WTC11 (cell line): Measurements from ENCODE around the gene BLOC1S5.

ENCODE experiments used
- SP1 ChIP-seq: sonication (generic); formaldehyde crosslinking; conservative IDR thresholded peaks from 2 replicates; pipeline ENCODE4 v1.8.1; 2022; ENCODE audit warnings: missing genetic modification reagents
- TEAD4 ChIP-seq: sonication (generic); formaldehyde crosslinking; IDR thresholded peaks from 2 replicates; pipeline ENCODE4 v1.8.0; 2022; ENCODE audit warnings: mild to moderate bottlenecking, missing genetic modification reagents
- ZNF423 ChIP-seq: fragments of 250-450 bp; sonication (Bioruptor Pico); IDR thresholded peaks from 2 replicates; pipeline ENCODE4 v2.1.2; 2022; ENCODE audit warnings: mild to moderate bottlenecking, moderate library complexity
- TF ChIP-seq, protein P1 (sequence below): fragments of 200-600 bp; IDR thresholded peaks from 2 replicates; pipeline ENCODE4 v1.8.0; 2022; ENCODE audit warnings: antibody characterized with exemption

DNA sequence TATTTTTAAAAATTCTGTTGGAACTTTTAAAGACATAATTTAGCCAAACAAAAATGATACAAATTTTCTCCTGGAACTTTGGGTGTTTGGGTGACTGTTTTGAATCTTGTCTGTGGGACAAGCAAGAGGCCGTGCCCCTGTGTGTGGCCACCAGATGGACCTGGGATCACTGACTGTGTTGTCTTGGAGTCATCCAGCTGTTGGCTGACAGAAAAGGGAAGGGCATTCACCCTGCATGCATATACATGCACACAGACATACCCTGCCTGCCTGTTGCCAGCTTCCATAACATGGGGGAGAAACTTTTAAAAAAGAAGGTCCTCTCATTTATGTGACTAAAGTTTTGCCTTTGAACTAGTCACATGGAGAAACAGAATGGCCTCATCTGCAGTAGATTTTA, 72.7 kb downstream of the BLOC1S5 start:
- TF ChIP-seq, protein P1, sequence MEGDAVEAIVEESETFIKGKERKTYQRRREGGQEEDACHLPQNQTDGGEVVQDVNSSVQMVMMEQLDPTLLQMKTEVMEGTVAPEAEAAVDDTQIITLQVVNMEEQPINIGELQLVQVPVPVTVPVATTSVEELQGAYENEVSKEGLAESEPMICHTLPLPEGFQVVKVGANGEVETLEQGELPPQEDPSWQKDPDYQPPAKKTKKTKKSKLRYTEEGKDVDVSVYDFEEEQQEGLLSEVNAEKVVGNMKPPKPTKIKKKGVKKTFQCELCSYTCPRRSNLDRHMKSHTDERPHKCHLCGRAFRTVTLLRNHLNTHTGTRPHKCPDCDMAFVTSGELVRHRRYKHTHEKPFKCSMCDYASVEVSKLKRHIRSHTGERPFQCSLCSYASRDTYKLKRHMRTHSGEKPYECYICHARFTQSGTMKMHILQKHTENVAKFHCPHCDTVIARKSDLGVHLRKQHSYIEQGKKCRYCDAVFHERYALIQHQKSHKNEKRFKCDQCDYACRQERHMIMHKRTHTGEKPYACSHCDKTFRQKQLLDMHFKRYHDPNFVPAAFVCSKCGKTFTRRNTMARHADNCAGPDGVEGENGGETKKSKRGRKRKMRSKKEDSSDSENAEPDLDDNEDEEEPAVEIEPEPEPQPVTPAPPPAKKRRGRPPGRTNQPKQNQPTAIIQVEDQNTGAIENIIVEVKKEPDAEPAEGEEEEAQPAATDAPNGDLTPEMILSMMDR, result no peak
- TF ChIP-seq ZNF423 (CRISPR knock-in tag) (no peak), TEAD4 (CRISPR knock-in tag) (no peak), SP1 (CRISPR knock-in tag) (no peak)
